ENCODE data around the gene CYP4A22.
"Not testable (repeated sequence)": the region's sequence is repeated elsewhere in the genome, so short reads cannot be mapped to it uniquely, and the experiment has no call there.

The CYP4A22 gene, protein sequence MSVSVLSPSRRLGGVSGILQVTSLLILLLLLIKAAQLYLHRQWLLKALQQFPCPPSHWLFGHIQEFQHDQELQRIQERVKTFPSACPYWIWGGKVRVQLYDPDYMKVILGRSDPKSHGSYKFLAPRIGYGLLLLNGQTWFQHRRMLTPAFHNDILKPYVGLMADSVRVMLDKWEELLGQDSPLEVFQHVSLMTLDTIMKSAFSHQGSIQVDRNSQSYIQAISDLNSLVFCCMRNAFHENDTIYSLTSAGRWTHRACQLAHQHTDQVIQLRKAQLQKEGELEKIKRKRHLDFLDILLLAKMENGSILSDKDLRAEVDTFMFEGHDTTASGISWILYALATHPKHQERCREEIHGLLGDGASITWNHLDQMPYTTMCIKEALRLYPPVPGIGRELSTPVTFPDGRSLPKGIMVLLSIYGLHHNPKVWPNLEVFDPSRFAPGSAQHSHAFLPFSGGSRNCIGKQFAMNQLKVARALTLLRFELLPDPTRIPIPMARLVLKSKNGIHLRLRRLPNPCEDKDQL

GRCh38 chr1:47137198-47137597, at the start of gene CYP4A22:
CYP4A22 (plus strand) TSS chr1:47137441; CDS start chr1:47137486, 45 bp downstream.
- no peak within 1 kb of the TSS for H3K4me3 ChIP-seq (ENCODE audit: low read length)
- no peak within 1 kb of the TSS for H2AFZ ChIP-seq (ENCODE audit: low read depth, low read length)
- H3K9me3 ChIP-seq (ENCODE audit: low read length): no peaks in the 10 kb centered on the region
- H3K36me3 ChIP-seq (ENCODE audit: insufficient read depth, low read length): no peaks in the 10 kb centered on the region
- no peaks in the 10 kb centered on the region for H3K4me1 ChIP-seq (ENCODE audit: insufficient read depth, low read length)
- H3K27me3 ChIP-seq (ENCODE audit: insufficient read depth, low read length): peaks cover 3% of the 10 kb centered on the region

GRCh38 chr1:47089356-47089755, 47.9 kb upstream of the CYP4A22 start:
- not testable (repeated sequence) for H3K36me3 ChIP-seq (ENCODE audit: insufficient read depth, low read length); H3K27me3 ChIP-seq (ENCODE audit: insufficient read depth, low read length); H3K4me3 ChIP-seq (ENCODE audit: low read length); H3K4me1 ChIP-seq (ENCODE audit: insufficient read depth, low read length); H2AFZ ChIP-seq (ENCODE audit: low read depth, low read length); H3K9me3 ChIP-seq (ENCODE audit: low read length)

DNA sequence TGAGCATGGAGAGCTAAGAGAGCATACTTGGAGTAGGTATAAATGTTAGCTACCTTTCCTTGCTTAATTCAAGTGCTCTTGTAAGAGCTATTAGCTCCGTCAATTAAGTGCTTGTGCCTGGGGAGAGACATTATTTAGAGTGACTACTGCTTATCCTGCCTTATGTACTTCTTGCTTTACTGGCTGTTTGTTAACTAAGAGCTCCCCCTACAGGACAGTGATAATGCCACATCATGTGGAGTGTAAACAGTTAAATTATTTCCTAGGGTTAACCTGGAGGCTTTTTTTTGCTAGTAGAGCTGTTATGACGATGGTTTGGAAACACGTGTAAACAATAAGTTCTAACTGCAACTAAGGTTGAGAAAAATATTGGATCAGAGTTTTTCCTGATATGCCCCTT, 45.8 kb upstream of the CYP4A22 start:
- H2AFZ ChIP-seq (ENCODE audit: low read depth, low read length); H3K4me1 ChIP-seq (ENCODE audit: insufficient read depth, low read length); H3K9me3 ChIP-seq (ENCODE audit: low read length); H3K36me3 ChIP-seq (ENCODE audit: insufficient read depth, low read length); H3K4me3 ChIP-seq (ENCODE audit: low read length); H3K27me3 ChIP-seq (ENCODE audit: insufficient read depth, low read length): not testable (repeated sequence)

DNA sequence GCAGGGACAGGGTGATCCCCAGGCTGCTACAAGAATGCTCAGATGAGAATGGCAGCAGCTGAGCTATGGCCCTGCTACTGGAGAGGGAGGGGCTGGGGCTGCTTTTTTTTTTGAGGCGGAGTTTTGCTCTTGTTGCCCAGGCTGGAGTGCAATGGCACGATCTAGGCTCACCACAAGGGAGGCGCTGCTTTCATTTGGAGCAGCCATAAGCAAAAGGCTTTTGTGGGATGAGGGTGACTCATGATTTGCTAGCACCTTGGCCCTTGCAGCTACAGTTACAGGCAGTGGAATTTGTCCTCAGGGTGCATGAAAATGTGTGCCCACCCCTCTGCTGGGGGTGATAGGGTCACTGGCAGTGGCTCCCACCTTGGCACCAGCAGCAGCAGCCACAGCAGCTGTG, 32.4 kb upstream of the CYP4A22 start:
- H3K4me1 ChIP-seq (ENCODE audit: insufficient read depth, low read length): no peaks in the 10 kb centered on the region
- H3K36me3 ChIP-seq (ENCODE audit: insufficient read depth, low read length): no peaks in the 10 kb centered on the region
- H3K9me3 ChIP-seq (ENCODE audit: low read length): no peaks in the 10 kb centered on the region
- H3K4me3 ChIP-seq (ENCODE audit: low read length): no peak overlapping the region
- H3K27me3 ChIP-seq (ENCODE audit: insufficient read depth, low read length): no peaks in the 10 kb centered on the region
- H2AFZ ChIP-seq (ENCODE audit: low read depth, low read length): no peak overlapping the region

GRCh38 chr1:47106792-47107191, 30.4 kb upstream of the CYP4A22 start:
- H3K4me3 ChIP-seq (ENCODE audit: low read length): no peak overlapping the region
- H2AFZ ChIP-seq (ENCODE audit: low read depth, low read length): no peak overlapping the region
- no peaks in the 10 kb centered on the region for H3K36me3 ChIP-seq (ENCODE audit: insufficient read depth, low read length)
- no peaks in the 10 kb centered on the region for H3K9me3 ChIP-seq (ENCODE audit: low read length)
- H3K4me1 ChIP-seq (ENCODE audit: insufficient read depth, low read length): no peaks in the 10 kb centered on the region
- H3K27me3 ChIP-seq (ENCODE audit: insufficient read depth, low read length): no peaks in the 10 kb centered on the region

- not testable (repeated sequence) for H3K9me3 ChIP-seq (ENCODE audit: low read length); H3K27me3 ChIP-seq (ENCODE audit: insufficient read depth, low read length); H2AFZ ChIP-seq (ENCODE audit: low read depth, low read length); H3K4me3 ChIP-seq (ENCODE audit: low read length); H3K4me1 ChIP-seq (ENCODE audit: insufficient read depth, low read length); H3K36me3 ChIP-seq (ENCODE audit: insufficient read depth, low read length)
These were observed 29.2 kb upstream of the CYP4A22 start for GRCh38 chr1:47107851-47108574.

- not testable (repeated sequence) for H3K9me3 ChIP-seq (ENCODE audit: low read length); H3K4me1 ChIP-seq (ENCODE audit: insufficient read depth, low read length); H3K27me3 ChIP-seq (ENCODE audit: insufficient read depth, low read length); H3K36me3 ChIP-seq (ENCODE audit: insufficient read depth, low read length); H2AFZ ChIP-seq (ENCODE audit: low read depth, low read length); H3K4me3 ChIP-seq (ENCODE audit: low read length)
These were observed 27.8 kb upstream of the CYP4A22 start for GRCh38 chr1:47109482-47109881.

DNA sequence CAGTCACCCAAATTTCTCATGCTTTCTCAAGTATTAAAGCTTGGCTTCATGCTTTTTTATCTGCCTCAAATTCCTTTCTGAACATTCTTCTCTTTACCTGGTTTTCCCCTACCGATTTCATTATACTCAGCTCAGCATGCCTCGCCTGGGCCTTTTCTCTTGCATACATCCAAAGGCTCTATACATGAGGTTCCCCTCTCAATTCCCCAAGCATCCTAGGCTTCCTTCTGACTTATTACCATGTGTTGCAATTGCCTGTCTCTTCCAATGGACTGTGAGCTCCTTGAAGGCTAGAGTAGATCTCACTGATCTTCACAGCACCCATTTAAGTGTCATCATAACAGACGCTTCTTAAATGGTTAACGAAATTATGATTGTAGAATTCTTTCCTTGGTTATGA, 24.1 kb upstream of the CYP4A22 start:
- no peaks in the 10 kb centered on the region for H3K4me1 ChIP-seq (ENCODE audit: insufficient read depth, low read length)
- H3K36me3 ChIP-seq (ENCODE audit: insufficient read depth, low read length): no peaks in the 10 kb centered on the region
- H3K27me3 ChIP-seq (ENCODE audit: insufficient read depth, low read length): no peaks in the 10 kb centered on the region
- no peaks in the 10 kb centered on the region for H3K9me3 ChIP-seq (ENCODE audit: low read length)
- no peak overlapping the region for H3K4me3 ChIP-seq (ENCODE audit: low read length)
- no peak overlapping the region for H2AFZ ChIP-seq (ENCODE audit: low read depth, low read length)

DNA sequence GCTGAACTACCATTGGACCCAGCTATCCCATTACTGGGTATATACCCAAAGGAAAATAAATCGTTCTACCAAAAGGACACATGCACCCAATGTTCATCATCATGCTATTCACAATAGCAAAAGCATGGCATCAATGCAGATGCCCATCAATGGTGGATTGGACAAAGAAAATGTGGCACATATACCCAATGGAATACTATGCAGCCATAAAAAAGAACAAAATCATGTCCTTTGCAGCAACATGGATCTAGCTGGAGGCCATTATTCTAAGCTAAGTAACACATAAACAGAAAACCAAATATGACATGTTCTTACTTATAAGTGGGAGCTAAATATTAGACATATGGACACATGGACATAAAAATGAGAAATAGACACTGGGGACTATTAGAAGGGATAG, 16.2 kb upstream of the CYP4A22 start:
- H3K4me3 ChIP-seq (ENCODE audit: low read length); H2AFZ ChIP-seq (ENCODE audit: low read depth, low read length); H3K9me3 ChIP-seq (ENCODE audit: low read length); H3K4me1 ChIP-seq (ENCODE audit: insufficient read depth, low read length); H3K36me3 ChIP-seq (ENCODE audit: insufficient read depth, low read length); H3K27me3 ChIP-seq (ENCODE audit: insufficient read depth, low read length): not testable (repeated sequence)

DNA sequence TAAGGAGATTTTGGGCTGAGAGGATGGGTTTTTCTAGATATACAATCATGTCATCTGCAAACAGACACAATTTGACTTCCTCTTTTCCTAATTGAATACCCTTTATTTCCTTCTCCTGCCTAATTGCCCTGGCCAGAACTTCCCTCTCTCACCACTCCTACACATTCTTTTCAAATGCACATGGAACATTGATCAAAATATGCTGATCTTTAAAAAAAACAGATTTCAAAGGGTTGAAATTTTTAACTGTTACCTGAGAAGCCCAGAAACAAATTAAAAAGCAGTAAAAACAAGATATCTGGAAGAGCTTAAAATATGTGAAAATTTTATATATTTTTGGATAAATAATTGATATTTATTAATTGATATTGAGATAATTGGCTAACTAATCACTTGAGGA, 12.4 kb upstream of the CYP4A22 start:
- H3K4me1 ChIP-seq (ENCODE audit: insufficient read depth, low read length); H3K27me3 ChIP-seq (ENCODE audit: insufficient read depth, low read length); H3K4me3 ChIP-seq (ENCODE audit: low read length): not testable (repeated sequence)

DNA sequence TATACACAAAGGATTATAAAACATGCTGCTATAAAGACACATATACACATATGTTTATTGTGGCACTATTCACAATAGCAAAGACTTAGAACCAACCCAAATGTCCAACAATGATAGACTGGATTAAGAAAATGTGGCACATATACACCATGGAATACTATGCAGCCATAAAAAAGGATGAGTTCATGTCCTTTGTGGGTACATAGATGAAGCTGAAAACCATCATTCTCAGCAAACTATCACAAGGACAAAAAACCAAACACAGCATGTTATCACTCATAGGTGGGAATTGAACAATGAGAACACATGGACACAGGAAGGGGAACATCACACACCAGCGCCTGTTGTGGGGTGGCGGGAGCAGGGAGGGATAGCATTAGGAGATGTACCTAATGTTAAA, 10.2 kb upstream of the CYP4A22 start:
- H3K36me3 ChIP-seq (ENCODE audit: insufficient read depth, low read length); H3K4me3 ChIP-seq (ENCODE audit: low read length); H3K27me3 ChIP-seq (ENCODE audit: insufficient read depth, low read length); H2AFZ ChIP-seq (ENCODE audit: low read depth, low read length); H3K9me3 ChIP-seq (ENCODE audit: low read length); H3K4me1 ChIP-seq (ENCODE audit: insufficient read depth, low read length): not testable (repeated sequence)

More for the DNA sequence above, 12.4 kb upstream of the CYP4A22 start:
- not testable (repeated sequence) for H3K36me3 ChIP-seq (ENCODE audit: insufficient read depth, low read length); H3K9me3 ChIP-seq (ENCODE audit: low read length); H2AFZ ChIP-seq (ENCODE audit: low read depth, low read length)

- Histone ChIP-seq H3K4me3 (ENCODE audit: low read length) (no peak overlapping the region), H3K4me1 (ENCODE audit: insufficient read depth, low read length) (no peaks in the 10 kb centered on the region), H3K27me3 (ENCODE audit: insufficient read depth, low read length) (no peaks in the 10 kb centered on the region), H2AFZ (ENCODE audit: low read depth, low read length) (no peak overlapping the region), H3K36me3 (ENCODE audit: insufficient read depth, low read length) (no peaks in the 10 kb centered on the region), H3K9me3 (ENCODE audit: low read length) (no peaks in the 10 kb centered on the region)
These were observed 9.0 kb upstream of the CYP4A22 start for GRCh38 chr1:47128221-47128620.

GRCh38 chr1:47128854-47129253, 8.4 kb upstream of the CYP4A22 start:
- not testable (repeated sequence) for H3K36me3 ChIP-seq (ENCODE audit: insufficient read depth, low read length); H3K4me1 ChIP-seq (ENCODE audit: insufficient read depth, low read length); H2AFZ ChIP-seq (ENCODE audit: low read depth, low read length); H3K9me3 ChIP-seq (ENCODE audit: low read length); H3K27me3 ChIP-seq (ENCODE audit: insufficient read depth, low read length); H3K4me3 ChIP-seq (ENCODE audit: low read length)

All from neuron (in vitro differentiated cells).